Body of pancreas (tissue), 4 donors: Measurements from ENCODE around the gene SALL1. TPM values are rescaled to one million over a fixed set of nuclear protein-coding genes. Genes with fewer than 3 reads are reported as not detected.

Experiments used
- ATAC-seq: fragments of 150-250 bp; one replicate; pipeline ENCODE4 v1.9.1; 2016
- DNase-seq, 4 donors: peaks; one replicate each; pipeline ENCODE4 v3.0.0-alpha.2; 2019
- H3K27ac ChIP-seq, 4 donors: fragments of 200-600 bp; sonication (generic); 1 replicate in 3 of 4; 2 replicates in 1 of 4; pipeline versions ENCODE4 v1.5.1 to v1.6.1; 2016 to 2019; ENCODE audit warnings: mild to moderate bottlenecking in 1 of 4, mixed read lengths in 1 of 4, moderate library complexity in 1 of 4
- H3K27me3 ChIP-seq, 2 donors: fragments of 200-600 bp; sonication (generic); one replicate each; pipeline ENCODE4 v1.6.0; 2016; ENCODE audit warnings: mild to moderate bottlenecking in 1 of 2
- H3K36me3 ChIP-seq, 2 donors: fragments of 200-600 bp; sonication (generic); replicated peaks in 1 of 2; 2 replicates each; pipeline ENCODE4 v1.5.1; 2016; ENCODE audit warnings: low read depth in 2 of 2; ENCODE audit not compliant: insufficient read depth in 1 of 2
- H3K4me1 ChIP-seq: fragments of 200-600 bp; sonication (generic); one replicate; pipeline ENCODE4 v1.6.0; 2016
- H3K4me3 ChIP-seq, 2 donors: fragments of 200-600 bp; sonication (generic); 1 replicate in 1 of 2; 2 replicates in 1 of 2; pipeline ENCODE4 v1.5.1; 2016 to 2019
- H3K9me3 ChIP-seq, 3 donors: fragments of 200-600 bp; sonication (generic); 1 replicate in 2 of 3; 2 replicates in 1 of 3; pipeline ENCODE4 v1.5.1; 2016
- CTCF ChIP-seq, 7 experiments: fragments of 450-650 bp in 4 of 7; fragments of 200-600 bp in 3 of 7; sonication (generic) in 3 of 7; IDR thresholded peaks; one replicate each; pipeline ENCODE4 v1.5.1; 2016 to 2019; ENCODE audit warnings: antibody characterized with exemption in 7 of 7
- POLR2A ChIP-seq, 3 donors: fragments of 450-650 bp; IDR thresholded peaks; one replicate each; pipeline ENCODE4 v1.6.1; 2016; ENCODE audit warnings: antibody characterized with exemption in 3 of 3, mild to moderate bottlenecking in 2 of 3
- WGBS, 2 donors: methylation state at CpG; one replicate each; pipeline ENCODE4 v1.1.5; 2017; 5-methylcytosine and 5-hydroxymethylcytosine counted together
- intact Hi-C: fragments of 100-400 bp; cut with DNase I; formaldehyde crosslinking; loops from one replicate; pipeline ENCODE4 v1.15.1; 2023
- total RNA-seq, 2 donors: library from RNA; depleted of rRNA; stranded (reverse); fragments of >200 nt; gene quantifications; one replicate each; pipeline ENCODE4 v1.1.0, GENCODE V29; 2016

Gene SALL1
- total RNA-seq, 2 donors from 2014 or later: 0.52 TPM; not detected in 1

DNA sequence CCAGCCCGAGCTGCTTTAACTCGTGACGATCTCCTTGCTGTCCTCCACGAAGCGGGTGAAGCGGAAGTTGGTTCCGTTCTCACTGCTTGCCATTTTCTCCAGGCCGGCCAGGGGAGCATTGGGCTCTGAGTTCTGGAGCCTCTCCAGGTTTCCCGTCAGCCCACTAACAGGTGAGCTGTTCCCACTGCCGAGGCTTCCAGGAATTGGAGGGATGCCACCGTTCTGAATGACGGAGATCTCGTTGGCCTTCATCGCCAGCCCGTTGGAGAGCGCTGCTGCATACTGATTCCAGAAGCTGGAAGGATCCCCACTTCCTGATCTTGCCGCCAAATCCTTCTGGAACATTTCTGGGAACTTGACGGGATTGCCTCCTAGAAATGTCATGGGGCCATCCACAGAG is 14.0 kb downstream of the SALL1 start:
- Histone ChIP-seq H3K4me1 (peaks cover 12% of the 10 kb centered on the region), H3K4me3 (no peak overlapping the region), H3K9me3 (no peaks in the 10 kb centered on the region), H3K27me3 (peaks cover 0 to 16% of the 10 kb centered on the region in 2 donors), H3K36me3 (no peaks in the 10 kb centered on the region), H3K27ac (no peak overlapping the region)
- ATAC-seq (no peak), DNase-seq (no peak)
- intact Hi-C loops: no loop called here
- WGBS, 2 donors: 72% methylated on average over 18 of the region's 18 CpGs
- TF ChIP-seq CTCF (IDR thresholded peaks at IDR 0.05) (no peak), POLR2A (IDR thresholded peaks at IDR 0.05) (no peak)

DNA sequence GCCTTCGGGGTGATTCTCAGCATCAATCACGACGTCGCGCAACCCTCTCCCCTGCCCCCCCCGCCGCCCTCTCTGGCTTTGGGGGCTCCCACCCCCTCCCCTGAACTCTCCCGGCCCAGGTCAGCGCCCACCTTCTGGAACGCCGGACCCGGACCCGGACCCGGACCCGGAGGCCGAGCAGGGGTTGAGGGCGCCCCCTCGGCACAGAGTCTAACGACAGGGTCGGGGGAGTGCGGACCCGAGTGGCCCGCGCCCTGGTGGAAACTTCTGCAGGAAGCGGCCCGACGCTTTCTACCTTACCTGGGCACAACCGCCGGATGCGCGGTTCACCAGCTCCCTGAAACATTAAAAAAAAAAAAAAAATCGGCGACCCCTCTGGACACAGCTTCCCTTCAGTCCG is 16.2 kb downstream of the SALL1 start:
- TF ChIP-seq CTCF (IDR thresholded peaks at IDR 0.05) (no peak), POLR2A (IDR thresholded peaks at IDR 0.05) (no peak)
- H3K4me1 ChIP-seq: peaks cover 12% of the 10 kb centered on the region
- intact Hi-C loops: no loop called here
- no peak overlapping the region for H3K4me3 ChIP-seq
- H3K27ac ChIP-seq: no peak overlapping the region
- ATAC-seq (no peak), DNase-seq (no peak)
- H3K27me3 ChIP-seq: peaks cover 0 to 16% of the 10 kb centered on the region in 2 donors
- no peaks in the 10 kb centered on the region for H3K36me3 ChIP-seq
- no peaks in the 10 kb centered on the region for H3K9me3 ChIP-seq
- WGBS, 2 donors: 23 to 34% methylated on average over 22 to 32 of the region's 34 CpGs

- Histone ChIP-seq H3K27me3 (peaks cover 0 to 16% of the 10 kb centered on the region in 2 donors), H3K36me3 (no peaks in the 10 kb centered on the region), H3K4me3 (no peak overlapping the region), H3K27ac (no peak overlapping the region), H3K4me1 (peaks cover 12% of the 10 kb centered on the region), H3K9me3 (no peaks in the 10 kb centered on the region)
- intact Hi-C loops: no loop called here
- TF ChIP-seq POLR2A (IDR thresholded peaks at IDR 0.05): no peak
- no peak for TF ChIP-seq CTCF (IDR thresholded peaks at IDR 0.05)
- 2 to 3% methylated on average over 8 to 44 of the region's 44 CpGs for WGBS, 2 donors
- ATAC-seq (no peak), DNase-seq (no peak)
These were observed 16.7 kb downstream of the SALL1 start for GRCh38 chr16:51134269-51134812.

DNA sequence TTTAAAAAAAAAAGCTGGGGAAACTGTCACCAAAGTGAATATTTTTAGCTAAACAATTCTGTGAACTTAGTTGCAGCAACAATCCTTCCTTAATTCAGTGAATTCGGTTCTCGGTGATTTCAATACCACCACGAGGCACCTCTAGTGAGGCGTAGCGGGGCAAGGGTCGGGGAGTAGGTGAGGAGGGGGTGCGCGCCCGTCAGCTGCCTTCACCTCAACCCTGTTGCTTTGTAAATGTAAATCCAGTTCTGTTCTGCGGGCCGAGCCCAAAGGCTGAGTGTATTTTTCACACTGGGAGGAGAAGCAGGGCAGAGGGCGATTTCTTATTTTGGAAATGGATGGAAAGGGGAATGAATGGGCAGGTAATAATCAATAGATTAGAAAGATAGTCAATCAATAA is 17.4 kb downstream of the SALL1 start:
- no peak overlapping the region for H3K27ac ChIP-seq
- no peak for ATAC-seq
- peaks cover 0 to 16% of the 10 kb centered on the region in 2 donors for H3K27me3 ChIP-seq
- DNase-seq: no peak
- H3K36me3 ChIP-seq: no peaks in the 10 kb centered on the region
- intact Hi-C loops: no loop called here
- no peak overlapping the region for H3K4me3 ChIP-seq
- no peaks in the 10 kb centered on the region for H3K9me3 ChIP-seq
- H3K4me1 ChIP-seq: peaks cover 12% of the 10 kb centered on the region
- 6 to 11% methylated on average over 12 of the region's 12 CpGs for WGBS, 2 donors
- TF ChIP-seq CTCF (IDR thresholded peaks at IDR 0.05): no peak
- TF ChIP-seq POLR2A (IDR thresholded peaks at IDR 0.05): no peak

GRCh38 chr16:51133183-51133582 is 17.9 kb downstream of the SALL1 start:
- H3K9me3 ChIP-seq: no peaks in the 10 kb centered on the region
- no peak overlapping the region for H3K27ac ChIP-seq
- WGBS, 2 donors: 7 to 9% methylated on average over 9 of the region's 9 CpGs
- H3K36me3 ChIP-seq: no peaks in the 10 kb centered on the region
- intact Hi-C loops: no loop called here
- no peak overlapping the region for H3K4me3 ChIP-seq
- peaks cover 0 to 16% of the 10 kb centered on the region in 2 donors for H3K27me3 ChIP-seq
- DNase-seq (no peak), ATAC-seq (no peak)
- TF ChIP-seq POLR2A (IDR thresholded peaks at IDR 0.05) (no peak), CTCF (IDR thresholded peaks at IDR 0.05) (no peak)
- peaks cover 12% of the 10 kb centered on the region for H3K4me1 ChIP-seq
